Amniotic epithelial cell (primary cell): ENCODE data around the gene WWP2.
"Not testable (repeated sequence)": the region's sequence is repeated elsewhere in the genome, so short reads cannot be mapped to it uniquely, and the experiment has no call there.

Source experiments
- DNase-seq: peaks from one replicate; pipeline ENCODE4 v3.0.0-alpha.2; 2010; ENCODE audit warnings: low read depth

The WWP2 gene

DNA sequence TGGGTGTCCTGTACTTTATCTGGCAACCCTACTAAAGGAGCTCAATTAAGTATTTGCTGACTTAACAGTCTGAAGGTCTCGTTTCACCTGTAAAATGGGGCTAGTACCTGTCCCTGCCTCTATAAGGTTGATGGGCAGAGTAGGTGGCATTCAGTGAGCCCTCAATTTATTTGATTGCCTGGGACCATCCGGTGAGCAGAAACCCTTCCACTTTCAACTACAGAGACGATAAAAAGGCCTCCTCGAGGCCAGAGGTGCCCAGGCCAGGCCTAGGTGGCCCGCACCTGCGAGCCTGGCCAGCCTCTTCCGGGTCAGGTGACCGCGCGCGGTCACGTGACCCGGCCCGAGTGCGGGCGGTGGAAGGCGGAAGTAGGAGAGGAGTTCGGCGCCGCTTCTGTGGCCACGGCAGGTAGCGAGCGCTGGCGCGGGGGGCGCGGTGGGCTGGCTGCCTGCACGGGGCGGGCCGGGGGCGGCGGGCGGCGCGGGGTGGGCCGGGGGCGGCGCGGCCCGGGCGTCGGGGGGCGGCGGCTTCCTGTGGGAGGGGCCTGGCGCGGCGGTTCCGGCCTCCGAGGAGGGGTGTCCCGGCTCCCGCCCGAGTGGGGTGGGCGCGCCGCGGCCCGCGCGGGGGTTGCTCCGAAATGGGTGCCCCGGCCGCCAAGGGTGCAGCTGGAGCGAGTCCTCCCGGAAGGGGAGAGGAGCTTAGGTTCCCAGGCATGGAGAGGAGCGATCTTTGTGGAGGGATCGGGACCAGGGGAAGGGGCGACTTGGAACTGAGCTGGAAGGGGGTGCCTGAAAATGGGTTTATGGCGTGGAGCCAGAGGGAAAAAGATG, at the start of gene WWP2:
Gene WWP2 (plus strand): TSS at position 350 of the 831 bp plus-strand sequence. CDS start 24,679 bp downstream, outside the sequence.
- peak; percentile 44 for DNase-seq

DNA sequence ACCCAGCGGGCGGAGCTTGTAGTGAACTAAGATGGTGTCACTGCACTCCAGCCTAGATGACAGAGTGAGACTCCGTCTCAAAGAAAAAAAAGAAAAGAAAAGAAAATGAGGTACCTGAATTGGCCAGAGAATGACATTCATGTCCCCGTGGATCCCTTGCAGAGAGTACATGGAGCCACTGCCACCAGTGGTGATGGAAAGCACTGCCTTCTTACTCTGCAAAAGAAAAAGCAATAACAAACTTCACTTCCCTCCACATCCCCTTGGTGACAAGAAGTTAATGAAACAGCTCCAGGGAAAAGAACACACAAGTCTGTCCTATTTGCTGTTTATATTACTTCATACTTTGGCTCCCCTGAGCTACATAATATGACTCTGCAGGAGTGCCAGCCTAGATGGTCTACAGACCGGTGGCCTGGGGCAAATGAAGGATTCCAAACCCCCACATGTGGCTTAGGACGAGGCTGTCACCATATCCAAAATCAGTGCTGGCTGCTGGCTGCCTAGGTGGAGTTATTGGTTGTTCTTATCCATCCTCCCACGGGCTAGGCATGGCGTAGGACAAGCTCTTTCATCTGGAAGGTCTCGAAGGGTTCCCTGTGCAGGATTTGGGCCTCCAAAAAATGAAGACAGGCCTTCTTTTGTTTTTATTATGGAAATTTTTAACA, 49.1 kb upstream of the WWP2 start:
- no peak for DNase-seq

DNA sequence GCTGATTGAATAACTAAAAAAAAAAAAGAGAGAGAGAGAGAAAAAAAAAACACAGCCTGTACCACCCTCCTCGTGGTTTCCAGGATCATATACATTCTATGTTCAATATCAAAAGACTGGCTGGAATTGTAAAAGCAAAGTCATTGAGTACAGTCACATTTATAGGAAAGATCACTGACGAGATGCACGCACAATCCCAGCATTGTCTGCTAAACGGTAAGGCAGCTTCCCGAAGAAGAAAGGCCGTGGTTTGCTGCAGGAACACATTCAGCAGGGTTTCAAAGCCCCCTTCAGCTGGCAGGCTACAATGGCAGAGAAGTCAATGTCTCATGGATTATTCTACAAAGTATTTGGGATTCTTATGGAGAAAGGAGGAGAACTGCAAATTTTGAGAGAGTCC, 45.1 kb upstream of the WWP2 start:
- no peak for DNase-seq

DNA sequence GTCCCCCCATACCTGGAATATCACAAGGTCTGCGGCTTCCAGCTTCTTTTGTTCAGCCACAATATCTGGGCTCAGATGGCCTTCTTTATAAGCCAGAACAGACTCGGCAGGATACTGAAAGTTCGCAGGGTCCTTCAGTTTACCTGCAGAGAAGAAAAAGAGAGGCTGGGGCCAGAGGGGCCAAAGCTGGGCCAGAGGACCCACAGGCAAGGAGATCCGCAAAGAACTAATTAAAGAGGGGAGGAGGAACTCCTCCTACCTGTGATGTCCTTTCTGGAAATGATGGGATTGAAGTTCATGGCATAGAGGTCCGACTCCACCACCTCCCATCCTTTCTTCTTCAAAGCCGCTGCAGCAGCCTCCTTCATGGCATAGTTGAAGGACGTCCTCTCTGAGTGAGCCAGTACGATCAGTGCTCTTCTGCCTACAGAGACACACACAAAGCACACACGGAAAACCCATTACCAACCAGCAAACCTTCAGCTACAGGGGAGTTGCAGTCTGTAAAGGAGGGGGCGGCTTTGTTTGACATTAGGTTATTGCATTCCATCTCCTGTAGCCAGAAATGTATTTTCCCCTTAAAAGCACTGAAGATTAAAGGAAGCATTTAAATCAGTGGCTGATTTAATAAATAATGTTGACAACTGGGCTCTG, 43.9 kb upstream of the WWP2 start:
- no peak for DNase-seq

DNA sequence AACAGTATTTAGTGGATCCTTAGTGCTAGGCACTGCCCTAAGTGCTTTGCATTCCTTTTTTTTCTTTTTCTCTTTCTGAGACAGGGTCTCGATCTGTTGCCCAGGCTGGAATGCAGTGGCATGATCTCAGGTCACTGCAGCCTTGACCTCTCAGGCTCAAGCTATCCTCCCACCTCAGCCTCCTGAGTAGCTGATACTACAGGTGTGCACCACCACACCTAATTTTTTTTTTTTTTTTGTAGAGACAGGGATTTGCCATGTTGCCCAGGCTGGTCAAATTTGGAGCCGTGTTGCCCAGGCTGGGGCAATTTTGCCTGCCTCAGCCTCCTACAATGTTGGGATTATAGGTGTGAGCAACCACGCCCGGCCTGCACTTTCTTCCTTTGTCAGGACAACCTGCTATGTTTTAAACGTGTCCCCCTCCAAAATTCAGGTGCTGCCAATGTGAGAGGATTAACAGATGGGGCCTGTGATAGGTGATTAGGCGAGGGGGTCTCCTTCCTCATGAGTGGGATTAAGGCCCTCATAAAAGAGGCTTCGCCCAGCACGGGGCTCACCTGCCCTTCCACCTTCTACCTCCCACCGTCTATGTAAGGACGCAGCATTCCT, 41.2 kb upstream of the WWP2 start:
- no peak for DNase-seq

DNA sequence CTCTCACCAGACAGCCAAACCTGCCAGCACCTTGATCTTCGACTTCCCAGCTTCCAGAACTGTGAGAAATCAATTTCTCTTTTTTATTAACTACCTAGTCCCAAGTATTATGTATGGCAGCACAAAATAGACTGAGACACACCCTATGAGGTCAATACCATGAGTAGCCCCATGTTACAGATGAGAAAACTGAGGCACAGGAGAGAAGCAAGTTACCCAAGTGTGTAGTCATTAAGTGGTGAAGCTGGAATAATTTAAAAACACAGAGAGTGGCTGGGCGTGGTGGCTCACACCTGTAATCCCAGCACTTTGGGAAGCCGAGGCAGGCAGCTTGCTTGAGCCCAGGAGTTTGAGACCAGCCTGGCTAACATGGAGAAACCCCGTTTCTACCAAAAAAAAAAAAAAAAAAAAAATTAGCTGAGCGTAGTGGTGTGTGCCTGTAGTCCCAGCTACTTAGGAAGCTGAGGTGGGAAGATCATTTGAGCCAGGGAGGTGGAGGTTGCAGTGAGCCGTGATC, 40.6 kb upstream of the WWP2 start:
- no peak for DNase-seq

DNA sequence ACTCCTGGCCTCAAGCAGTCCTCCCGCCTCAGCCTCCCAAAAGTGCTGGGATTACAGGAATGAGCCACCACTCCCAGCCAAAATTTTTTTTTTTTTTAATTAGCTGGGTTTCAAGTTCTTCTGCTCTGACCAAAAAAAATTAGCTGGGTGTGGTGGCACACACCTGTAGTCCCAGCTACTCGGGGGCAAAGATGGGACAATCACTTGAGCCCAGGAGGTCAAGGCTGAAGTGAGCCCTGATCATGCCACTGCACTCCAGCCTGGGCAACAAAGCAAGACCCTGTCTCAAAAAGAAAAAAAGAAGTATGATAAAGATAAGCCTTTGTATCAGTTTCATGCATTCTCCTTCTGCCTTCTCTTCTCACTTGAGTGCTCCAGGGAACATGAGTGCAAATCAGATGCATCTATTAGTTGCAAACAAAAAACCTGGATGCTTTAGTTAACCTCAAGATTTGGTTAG, 37.7 kb upstream of the WWP2 start:
- DNase-seq: no peak

DNA sequence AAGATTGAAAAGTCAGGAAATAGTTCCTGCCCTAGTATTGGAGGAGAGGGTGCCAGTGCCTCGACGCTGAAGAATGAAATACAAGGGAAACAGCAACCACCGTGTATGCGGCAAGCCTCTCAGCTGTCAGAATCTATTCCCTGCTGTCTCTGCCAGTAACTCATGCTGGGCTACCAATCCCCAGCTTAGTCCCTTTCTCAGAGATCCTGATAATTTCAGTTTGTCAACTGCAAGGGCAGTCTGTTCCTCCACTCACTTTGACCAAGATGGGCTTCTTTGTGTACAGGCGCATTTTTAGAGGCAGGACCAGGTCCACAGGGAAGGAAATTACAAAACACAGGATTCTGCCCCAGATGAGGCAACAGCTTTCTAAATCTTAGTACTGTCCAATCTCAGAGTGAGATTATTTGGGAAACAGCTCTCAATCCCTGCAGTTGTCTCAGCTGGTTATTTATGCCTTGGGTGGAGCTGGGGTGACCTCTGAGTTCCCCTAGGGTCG, 37.1 kb upstream of the WWP2 start:
- peak; percentile 20 for DNase-seq

DNA sequence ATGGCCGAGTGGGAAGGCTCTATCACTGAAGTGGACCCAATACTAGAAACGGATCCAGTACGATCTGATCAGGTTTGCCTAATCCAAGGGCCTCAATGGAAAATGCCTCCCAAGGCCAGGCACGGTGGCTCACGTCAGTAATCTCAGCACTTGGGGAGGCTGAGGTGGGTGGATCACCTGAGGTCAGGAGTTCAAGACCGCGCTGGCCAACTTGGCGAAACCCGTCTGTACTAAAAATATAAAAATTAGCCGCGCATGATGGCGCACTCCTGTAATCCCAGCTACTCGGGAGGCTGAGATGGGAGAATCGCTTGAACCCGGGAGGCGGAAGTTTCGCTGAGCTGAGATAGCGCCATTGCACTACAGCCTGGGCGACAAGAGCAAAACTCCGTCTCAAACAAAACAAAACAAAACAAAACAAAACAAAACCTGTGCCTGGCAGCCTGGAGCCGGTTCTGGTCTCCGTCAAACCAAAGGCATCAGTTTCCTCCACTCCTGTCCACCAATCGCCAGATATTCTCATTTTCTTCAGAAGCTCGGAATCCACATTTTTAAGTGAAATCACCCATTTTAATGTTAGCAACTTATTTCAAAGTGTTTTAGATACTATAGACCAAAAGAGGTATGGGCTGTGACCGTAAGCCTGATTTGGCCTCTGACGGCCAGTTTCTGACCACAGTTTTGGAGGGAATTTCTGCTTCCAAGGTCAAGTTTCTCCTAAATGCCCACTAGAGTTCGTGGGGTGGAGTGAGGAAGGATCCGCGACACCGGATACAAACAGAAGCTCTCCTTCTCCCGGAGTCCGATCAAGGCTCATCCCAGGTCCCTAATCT, 36.4 kb upstream of the WWP2 start:
- no peak for DNase-seq

DNA sequence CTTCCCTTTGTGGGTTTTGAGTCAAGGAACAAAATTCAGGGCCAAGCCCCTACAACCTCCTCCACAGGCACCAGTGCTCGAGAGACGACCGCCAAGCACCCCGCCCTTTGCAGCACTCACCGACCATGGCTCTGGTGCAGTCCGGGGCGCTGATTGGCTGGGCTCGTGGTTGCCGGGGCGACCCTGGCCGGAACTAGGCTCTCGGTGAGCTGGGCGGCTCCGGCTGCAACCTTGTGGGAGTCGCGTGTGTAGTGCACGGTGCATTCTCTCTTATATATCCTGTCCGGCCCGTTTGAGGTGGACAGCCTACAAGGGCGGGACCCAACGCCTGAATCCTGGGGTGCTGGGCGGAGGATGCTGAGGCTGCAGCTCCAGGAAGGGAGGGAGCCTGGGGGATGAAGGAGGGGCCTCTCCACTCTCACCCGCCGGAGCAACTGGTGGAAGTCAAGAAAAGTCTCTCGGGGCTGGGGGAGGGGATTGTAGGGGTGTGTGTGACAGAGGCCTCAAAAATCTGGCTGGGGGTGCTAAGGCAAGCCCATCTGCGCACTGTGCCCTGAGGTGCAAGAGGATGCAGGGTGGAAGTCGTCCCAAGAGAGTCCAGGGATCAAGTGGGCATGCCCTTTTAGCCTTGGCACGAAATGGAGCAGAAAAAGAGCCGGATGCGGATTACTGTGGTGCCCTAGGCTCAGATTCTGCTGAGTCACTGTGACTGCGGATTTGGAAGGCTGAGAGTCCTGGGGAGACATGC, 35.6 kb upstream of the WWP2 start, which contains the start of gene NQO1:
Gene NQO1 (minus strand): TSS at position 248 of the 748 bp plus-strand sequence. CDS start 121 bp downstream, at position 127.
- peak; percentile 96 for DNase-seq

DNA sequence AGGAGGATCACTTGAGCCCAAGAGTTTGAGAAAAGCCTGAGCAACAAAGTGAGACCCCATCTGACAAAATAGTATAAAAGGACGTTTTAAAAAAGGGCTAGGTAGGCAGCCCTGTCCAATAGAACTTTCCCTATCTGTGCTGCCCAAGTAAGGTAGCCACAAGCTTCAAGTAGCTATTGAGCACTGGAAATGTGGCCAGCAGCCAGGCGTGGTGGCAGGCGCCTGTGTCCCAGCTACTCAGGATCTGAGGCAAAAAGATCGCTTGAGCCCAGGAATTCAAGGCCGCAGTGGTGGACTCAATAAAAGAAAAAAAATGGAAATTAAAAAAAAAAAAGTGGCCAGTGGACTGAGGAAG, 34.2 kb upstream of the WWP2 start:
- DNase-seq: no peak

DNA sequence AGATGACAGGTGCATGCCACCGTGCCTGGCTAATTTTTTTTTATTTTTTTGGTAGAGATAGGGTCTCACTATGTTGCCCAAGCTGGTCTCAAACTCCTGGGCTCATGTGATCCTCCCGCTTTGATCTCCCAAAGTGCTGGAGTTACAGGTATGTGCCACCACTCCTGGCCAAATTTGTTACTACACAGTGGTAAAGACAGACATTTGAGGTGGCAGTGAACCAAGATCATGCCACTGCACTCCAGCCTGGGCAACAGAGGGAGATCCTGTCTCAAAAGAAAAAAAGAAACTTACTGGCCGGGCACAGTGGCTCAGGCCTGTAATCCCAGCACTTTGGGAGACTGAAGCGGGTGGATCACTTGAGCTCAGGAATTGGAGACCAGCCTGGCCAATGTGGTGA, 33.1 kb upstream of the WWP2 start:
- not testable (repeated sequence) for DNase-seq

DNA sequence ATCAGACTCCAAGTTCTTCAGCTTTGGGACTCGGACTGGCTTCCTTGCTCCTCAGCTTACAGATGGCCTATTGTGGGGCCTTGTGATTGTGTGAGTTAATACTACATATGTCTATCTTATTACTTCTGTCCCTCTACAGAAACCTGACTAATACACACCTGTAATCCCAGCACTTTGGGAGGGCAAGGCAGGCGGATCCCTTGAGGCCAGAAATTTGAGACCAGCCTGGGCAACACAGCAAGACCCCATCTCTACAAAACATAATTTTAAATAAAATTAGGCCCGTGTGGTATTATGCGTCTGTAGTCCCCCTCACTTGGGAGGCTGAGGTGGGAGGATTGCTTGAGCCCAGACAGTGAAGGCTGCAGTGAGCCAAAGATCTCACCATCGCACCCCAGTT, 30.9 kb upstream of the WWP2 start:
- not testable (repeated sequence) for DNase-seq

DNA sequence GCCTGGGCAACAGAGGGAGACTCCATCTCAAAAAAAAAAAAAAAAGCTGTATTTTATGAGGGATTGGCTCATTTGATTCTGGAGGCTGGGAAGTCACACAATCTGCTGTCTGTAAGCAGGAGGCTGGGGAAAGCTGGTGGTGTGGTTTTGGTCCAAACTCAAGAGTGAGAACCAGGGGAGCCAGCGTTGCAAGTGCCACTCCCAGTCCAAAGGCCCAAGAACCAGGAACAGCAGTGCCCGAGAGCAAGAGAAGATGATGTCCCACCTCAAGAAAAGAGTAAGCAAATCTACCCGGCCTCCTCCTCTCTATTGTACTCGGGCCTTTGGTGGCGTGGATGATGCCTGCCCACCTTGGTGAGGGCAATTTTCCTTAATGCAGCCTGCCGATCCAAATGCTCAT, 30.0 kb upstream of the WWP2 start:
- DNase-seq: no peak

DNA sequence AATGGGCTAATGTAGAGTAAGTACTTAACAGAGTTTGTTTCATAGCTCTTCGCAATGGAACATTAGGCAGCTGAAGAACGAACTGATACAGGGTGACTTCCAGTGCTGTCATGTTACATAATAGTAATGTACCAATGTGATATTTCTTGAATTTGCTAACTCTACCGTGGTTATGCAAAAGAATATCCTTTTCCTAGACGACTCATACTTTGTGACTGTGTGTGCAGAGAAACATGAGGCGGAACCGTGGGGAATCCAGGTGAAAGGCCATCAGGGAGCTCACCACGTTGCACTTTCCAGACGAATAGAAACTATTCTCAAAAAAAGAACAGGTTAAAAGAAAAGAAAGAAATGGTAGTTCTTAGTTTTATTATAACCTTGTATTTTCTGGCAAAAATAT, 20.6 kb upstream of the WWP2 start:
- peak; percentile 64 for DNase-seq

DNA sequence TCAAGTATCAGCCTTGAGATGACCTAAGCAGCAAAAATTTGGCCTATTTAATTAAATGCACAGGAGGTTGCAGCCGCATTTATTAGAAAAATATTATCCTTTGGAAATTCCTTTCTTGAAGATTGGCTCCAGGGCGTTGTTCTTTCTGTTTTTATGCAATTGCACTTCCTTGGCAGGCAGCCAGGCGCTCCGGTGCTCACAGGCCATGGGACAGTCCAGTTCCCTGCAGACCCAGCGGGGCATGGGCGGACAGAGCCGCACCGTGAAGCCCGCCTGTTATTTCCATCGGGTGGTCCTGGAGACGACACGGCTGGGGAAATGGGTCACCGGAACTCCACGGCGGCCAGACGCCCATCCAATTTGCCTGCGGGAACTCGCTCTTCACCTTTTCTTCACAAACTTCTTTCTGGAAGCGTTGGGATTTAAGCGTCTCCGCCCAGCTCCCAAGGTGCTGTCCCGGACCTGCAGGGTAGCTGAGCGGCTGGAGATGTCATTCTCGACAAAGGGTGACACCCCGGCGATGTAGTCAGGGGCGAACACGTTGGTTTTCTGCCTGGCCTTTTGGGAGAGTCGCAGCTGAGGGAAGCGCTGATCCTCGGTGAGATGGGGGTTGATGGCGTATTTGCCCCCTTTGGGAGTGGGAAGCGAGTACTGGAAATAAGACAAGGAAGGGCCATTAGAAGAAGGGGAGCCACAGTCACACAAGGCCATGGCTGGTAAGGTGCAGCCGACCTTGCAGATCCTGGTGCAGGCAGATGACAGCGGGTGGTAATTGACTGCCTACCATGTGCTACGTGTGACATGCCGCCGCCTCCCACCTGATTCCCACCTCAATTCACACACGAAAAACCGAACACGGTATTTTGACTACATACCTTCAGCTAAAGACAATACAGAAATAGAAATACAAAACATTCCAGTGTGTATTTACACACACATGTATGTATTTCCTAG, 19.9 kb upstream of the WWP2 start:
- no peak for DNase-seq

DNA sequence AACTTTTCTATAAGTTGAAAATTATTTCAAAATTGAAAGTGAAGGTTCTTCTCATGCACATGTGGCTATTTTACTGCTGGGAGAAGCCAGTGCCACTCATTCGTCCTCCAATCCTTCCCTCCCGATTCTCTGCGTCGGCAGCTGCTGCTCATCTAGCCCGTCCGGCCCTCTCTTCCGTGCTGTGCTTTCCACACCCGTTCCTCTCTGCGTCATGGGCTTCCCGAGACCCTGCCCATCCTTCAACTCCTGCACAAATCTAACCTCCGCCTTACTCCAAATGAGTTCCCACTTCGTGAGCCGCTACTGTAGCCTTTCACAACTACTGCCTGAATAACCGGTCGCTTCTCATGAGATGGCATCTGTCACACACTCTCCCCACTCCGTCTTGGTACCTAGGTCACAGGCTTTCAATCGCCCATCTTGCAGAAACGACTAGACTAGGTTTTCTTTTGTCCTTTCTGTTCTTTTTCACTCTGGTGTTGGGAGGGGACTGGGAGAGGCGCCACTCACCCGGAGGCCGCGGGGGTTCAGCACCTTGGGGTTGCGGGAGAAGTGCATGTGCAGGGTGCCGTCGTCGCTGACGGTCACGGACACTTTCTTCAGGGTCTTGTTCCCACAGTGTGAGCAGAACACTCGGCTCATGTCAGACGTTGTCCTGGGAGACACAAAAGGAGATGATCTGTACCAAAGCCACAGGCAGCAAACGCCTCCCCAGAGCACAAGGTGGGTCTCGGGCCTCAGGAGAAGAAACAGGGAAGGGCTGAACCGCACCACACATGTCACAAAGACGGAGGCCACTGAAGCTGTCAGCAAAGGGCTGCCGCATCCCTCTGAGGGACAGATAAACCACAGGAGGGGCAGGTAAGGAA, 17.5 kb upstream of the WWP2 start:
- DNase-seq: no peak

DNA sequence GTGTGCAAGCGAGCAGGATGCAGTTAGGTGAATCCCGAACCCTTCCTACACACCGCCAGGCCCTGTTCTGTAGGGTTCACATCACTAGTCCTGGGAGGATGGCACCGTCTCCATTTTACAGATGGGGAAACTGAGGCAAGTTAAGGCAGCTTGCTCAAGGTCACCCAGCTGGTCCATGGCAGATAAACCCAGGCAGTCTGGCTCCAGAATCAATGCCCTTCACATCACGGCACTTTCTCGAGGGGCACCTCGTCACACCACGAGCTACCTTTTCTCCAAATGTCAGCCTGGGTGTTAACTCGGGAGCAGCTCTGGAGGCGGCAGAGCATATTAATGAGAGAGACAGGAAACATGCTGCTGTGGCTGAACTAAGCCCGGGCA, 16.9 kb upstream of the WWP2 start:
- no peak for DNase-seq
